Measurements from ENCODE around the gene SLC38A6. TPM values are rescaled to one million over a fixed set of nuclear protein-coding genes. Genes with fewer than 3 reads are reported as not detected.
A peak's percentile ranks its signal among the peaks of the same experiment; 100 is the strongest.

Gene SLC38A6
- total and polyA plus RNA-seq, 2 of the 8 experiments (the other 6 are each of a cell fraction or from before 2014, with no cell fraction given), result 8.1 to 9.8 TPM

GRCh38 chr14:60981633-60982455 lies 799 bp downstream of the SLC38A6 start (continued):
- TF ChIP-seq CHD7 (IDR thresholded peaks at IDR 0.05; ENCODE audit: insufficient replicate concordance, low read length), result no peak
- TF ChIP-seq MAFK (IDR thresholded peaks at IDR 0.05; ENCODE audit: low read depth, low read length), result peak; percentile 71
- TF ChIP-seq SIN3A (conservative IDR thresholded peaks at IDR 0.05 in 1 of 2, IDR thresholded peaks at IDR 0.05 in 1 of 2; ENCODE audit: low read depth in 1 of 2, low read length in 2 of 2), result 0 out of 4 replicates have a peak, but pooled peaks of 1 of the 2 experiments have one; percentile 11
- TF ChIP-seq BACH1 (IDR thresholded peaks at IDR 0.05; ENCODE audit: low read length), result peak; percentile 85
